C1 segment of cervical spinal cord (tissue), 14 donors: ENCODE data around the gene CCDC137.
A peak's percentile ranks its signal among the peaks of the same experiment; 100 is the strongest.

Source experiments
- DNase-seq, 14 donors: peaks; one replicate each; lab custom pipeline; 2025; lab: John Stamatoyannopoulos, UW

The CCDC137 gene

DNA sequence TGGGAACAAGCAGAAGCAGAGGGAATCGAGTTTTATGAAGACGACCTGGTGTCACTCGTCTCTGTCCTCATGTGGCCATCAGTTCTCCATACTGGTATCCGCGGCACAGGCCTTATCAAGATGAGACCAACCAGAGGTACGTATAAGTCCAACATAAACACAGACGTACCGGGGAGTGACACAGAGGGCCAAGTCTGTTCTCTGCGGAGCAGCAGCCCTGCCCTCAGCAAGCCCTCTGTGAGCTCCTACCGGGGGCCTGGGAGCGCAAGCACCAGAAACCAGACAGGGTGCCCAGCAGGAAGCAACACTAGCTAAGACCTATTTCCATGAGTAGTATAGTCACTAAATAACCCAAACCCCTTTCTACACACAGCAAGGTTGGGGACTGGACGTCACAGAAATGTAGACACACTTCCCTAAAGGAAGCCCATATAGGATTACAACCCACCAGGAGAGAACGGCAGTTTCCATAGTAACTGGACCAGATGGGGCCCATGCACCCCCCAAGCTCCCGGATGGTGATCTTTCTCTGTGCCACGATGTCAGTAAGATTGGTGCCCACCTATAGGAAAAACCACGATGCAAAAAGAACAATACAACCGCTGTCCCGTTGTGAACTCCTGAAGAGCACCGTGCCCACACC lies 16.1 kb downstream of the CCDC137 start:
- DNase-seq = no peak

DNA sequence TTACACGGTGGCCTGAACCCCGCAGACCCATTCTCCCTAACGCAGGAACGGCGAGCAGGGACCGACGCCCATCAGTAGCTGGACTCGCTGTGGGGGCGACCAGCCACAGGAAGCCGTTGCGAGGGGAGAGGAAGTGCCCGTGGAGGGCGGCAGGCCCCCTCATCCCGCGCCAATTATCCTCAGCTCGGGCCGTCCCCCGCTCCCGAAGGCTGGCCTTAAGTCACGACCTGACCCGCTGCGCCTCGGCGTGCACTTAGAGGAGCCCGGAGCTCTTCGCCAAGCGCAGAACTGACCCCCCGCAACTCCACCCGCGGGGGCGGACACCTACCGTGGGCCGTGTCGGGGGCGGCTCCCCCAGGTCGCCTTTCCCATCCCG lies 16.7 kb downstream of the CCDC137 start:
- peak in 1 of 14 donors; percentile 50 for DNase-seq

DNA sequence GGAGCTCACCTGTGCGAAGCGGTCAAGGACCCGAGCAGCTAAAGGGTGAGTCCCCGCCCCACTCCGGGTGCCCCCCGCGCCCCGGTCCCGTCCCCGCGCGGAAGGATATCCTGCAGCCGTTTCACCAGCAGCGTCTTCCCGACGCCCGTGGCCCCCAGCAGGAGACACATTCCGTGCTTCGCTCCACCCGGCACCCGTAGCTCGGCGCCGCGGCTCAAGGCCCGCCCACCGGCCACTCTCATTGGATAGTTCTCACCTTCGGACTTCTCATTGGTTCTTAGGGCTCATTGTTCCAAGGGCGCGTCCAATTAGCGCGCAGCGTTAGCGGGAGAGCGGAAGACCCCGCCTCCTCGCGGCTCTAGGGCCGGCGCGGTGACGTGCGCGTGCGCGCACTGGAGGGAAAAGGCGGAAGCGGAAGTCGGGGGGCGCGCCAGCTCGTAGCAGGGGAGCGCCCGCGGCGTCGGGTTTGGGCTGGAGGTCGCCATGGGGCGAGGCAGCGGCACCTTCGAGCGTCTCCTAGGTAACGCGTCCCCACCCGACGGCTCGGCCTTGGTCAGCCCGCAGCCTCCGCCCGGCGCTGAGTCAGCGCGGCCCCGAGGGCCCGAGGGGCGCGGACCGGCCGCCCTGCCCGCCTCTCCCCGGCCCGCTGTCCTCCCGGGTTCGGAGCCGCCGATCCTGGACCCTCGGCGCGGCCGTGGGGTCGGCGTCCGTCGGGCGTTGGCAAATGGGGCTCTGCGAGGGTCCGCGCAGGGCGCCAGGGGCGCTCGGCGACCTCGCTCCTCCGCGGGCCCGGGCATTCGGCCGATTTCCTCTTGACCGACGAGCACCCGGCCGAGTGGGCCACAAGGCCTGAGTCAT lies 17.3 kb downstream of the CCDC137 start, which contains the start of the genes ARL16 and HGS:
ARL16 (minus strand) TSS at position 214 of the 858 bp plus-strand sequence; CDS start at position 170, 44 bp downstream.
HGS (plus strand) TSS at position 428 of the 858 bp plus-strand sequence; CDS start at position 484, 56 bp downstream.
- peak; percentile 77 to 98 (median 96) for DNase-seq

- peak in 1 of 14 donors; percentile 25 for DNase-seq
These were observed 17.9 kb downstream of the CCDC137 start for GRCh38 chr17:81684442-81684911.

- DNase-seq = no peak
These were observed 18.6 kb downstream of the CCDC137 start for GRCh38 chr17:81685108-81685507.

- DNase-seq = no peak
These were observed 20.1 kb downstream of the CCDC137 start for GRCh38 chr17:81686614-81687013.

DNA sequence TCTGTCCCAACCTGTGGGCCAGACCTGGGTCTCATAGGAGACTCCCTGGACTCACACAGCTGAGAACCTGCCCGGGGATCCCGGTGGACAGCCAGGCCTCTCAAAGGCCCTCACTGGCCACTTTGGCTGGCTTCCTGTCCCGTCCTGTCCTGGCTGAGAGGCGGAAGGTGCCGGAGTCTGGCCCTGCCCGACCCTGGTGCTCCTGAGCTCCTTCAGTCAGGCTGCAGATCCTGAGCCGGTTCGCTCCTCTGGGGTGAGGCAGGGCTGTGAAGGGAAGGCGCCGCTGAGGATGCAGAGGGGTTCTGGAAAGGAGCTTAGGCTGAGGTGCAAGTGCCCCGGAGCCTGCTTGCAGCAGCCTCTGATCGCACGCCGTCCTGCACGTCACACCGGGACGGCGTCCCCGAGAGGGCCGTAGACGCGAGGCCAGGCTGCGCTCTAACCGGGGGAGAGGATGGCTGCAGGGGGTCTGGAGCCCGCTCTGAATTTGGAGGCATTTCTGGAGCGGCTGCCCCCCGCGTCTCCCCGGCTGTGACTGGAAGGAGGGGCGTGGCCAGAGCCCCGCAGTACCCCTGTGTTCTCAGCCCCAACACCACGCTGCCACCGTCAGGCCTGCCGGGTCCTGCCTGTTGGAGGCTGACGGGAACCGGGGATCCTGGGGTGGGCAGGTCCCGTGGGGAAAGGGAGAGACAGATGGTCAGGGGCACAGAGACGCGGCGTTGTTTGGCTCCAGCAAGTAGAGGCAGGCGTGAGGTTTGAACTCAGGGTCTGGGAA lies 21.4 kb downstream of the CCDC137 start:
- no peak for DNase-seq

- DNase-seq = no peak
These were observed 22.1 kb downstream of the CCDC137 start for GRCh38 chr17:81688616-81689015.

- no peak for DNase-seq
These were observed 23.5 kb downstream of the CCDC137 start for GRCh38 chr17:81690066-81690465.

- DNase-seq = no peak
These were observed 24.0 kb downstream of the CCDC137 start for GRCh38 chr17:81690549-81690948.

DNA sequence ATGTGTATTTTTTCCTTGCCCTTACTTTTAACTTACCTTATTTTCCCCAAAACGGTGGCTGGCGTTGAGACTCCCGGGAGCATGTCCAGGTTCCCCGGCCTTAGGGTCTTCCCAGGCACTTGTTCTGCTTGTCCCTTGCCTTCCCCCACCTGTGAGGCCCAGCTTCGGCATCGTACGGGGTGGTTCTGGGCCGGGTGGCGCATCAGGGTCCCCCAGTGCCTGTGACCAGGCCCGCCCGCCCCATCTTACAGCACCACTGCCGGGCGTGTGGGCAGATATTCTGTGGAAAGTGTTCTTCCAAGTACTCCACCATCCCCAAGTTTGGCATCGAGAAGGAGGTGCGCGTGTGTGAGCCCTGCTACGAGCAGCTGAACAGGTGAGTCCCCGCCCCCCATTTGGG lies 24.7 kb downstream of the CCDC137 start:
- no peak for DNase-seq

GRCh38 chr17:81691608-81692007 lies 25.1 kb downstream of the CCDC137 start:
- no peak for DNase-seq

GRCh38 chr17:81693509-81694210 lies 27.1 kb downstream of the CCDC137 start:
- DNase-seq = no peak

- no peak for DNase-seq
These were observed 28.3 kb downstream of the CCDC137 start for GRCh38 chr17:81694810-81695209.

DNA sequence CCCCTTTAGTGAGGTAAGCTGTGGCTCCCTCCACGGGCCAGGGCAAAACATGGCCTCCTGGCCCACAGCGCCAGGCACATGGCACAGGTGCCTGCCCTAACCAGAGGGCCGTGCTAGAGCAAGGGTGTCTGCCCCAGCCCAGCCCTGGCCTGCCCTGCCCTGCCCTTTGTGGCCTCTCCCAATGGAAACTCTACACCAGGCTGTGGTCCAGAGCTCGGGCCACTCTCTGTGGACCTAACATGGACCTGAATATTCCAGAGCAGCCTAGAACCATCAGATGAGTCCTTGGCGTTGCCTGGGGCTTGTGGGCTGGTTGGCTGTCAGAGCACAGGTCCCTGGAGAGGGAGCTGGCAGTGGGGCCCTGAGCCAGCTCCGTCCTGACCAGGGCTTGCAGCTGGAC lies 28.7 kb downstream of the CCDC137 start:
- DNase-seq = no peak

GRCh38 chr17:81695801-81696200 lies 29.3 kb downstream of the CCDC137 start:
- no peak for DNase-seq

DNA sequence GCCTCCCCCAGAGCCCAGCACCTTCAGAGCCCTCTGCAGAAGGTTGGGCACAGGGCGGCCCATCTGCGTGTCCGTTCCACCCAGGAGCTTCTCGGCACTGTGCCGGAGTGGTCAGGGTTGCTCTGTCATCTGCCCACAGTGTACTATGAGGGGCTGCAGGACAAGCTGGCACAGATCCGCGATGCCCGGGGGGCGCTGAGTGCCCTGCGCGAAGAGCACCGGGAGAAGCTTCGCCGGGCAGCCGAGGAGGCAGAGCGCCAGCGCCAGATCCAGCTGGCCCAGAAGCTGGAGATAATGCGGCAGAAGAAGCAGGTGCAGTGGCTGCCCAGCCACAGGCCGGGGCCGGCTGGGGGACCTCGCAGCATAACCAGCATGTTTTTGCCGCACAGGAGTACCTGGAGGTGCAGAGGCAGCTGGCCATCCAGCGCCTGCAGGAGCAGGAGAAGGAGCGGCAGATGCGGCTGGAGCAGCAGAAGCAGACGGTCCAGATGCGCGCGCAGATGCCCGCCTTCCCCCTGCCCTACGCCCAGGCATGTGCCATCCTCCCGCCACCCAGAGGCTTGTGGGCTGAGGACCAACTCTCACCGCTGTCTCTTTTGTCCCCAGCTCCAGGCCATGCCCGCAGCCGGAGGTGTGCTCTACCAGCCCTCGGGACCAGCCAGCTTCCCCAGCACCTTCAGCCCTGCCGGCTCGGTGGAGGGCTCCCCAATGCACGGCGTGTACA lies 29.8 kb downstream of the CCDC137 start:
- DNase-seq = no peak

GRCh38 chr17:81697261-81698044 lies 30.9 kb downstream of the CCDC137 start:
- DNase-seq = no peak

DNA sequence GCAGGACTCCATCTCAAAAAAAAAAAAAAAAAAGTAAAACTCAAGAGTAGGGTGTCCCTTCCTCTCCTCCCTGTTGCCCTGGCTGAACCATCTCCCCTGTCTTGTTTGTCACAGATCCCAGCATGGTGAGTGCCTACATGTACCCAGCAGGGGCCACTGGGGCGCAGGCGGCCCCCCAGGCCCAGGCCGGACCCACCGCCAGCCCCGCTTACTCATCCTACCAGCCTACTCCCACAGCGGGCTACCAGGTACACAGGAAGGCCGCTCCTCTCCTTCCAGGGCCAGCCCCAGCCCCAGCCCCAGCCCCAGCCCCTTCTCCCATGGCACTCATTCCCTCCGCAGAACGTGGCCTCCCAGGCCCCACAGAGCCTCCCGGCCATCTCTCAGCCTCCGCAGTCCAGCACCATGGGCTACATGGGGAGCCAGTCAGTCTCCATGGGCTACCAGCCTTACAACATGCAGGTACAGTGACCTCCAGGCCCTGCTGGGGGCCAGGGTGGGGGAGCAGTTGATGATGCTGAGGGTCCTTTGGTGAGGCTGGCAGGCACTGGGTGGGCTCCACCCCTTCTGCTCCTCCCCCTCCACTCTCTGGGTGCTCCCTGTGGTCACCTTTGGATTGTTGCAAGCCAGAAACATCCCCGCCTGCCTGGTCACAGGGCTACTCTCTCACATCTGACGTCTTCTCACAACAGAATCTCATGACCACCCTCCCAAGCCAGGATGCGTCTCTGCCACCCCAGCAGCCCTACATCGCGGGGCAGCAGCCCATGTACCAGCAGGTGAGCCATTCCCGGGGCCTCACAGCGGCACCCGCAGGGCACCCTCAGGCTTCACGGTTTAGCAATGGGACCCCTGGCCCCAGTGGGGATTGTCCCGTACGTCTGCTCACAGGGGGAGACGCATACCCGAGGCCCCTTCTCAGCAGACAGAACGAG lies 34.1 kb downstream of the CCDC137 start:
- DNase-seq = no peak
